Testis (tissue), 3 donors: ENCODE results near the gene BACH2. TPM values are rescaled to one million over a fixed set of nuclear protein-coding genes. Genes with fewer than 3 reads are reported as not detected.

Source experiments
- DNase-seq: peaks from one replicate; pipeline ENCODE4 v3.0.0-alpha.2; 2019
- H3K27ac ChIP-seq, 2 donors: fragments of 200-600 bp; sonication (generic); one replicate each; pipeline ENCODE4 v1.5.1; 2019
- H3K27me3 ChIP-seq: fragments of 200-600 bp; sonication (generic); one replicate; pipeline ENCODE4 v1.5.1; 2019
- H3K36me3 ChIP-seq: fragments of 200-600 bp; sonication (generic); one replicate; pipeline ENCODE4 v1.5.1; 2017; ENCODE audit warnings: low read depth; ENCODE audit errors: missing control alignments
- H3K4me1 ChIP-seq: fragments of 200-600 bp; sonication (generic); one replicate; pipeline ENCODE4 v1.5.1; 2019
- H3K4me3 ChIP-seq, 2 donors: fragments of 200-600 bp; sonication (generic); one replicate each; pipeline ENCODE4 v1.5.1; 2017 to 2019
- H3K9me3 ChIP-seq: fragments of 200-600 bp; sonication (generic); one replicate; pipeline ENCODE4 v1.5.1; 2017
- CTCF ChIP-seq, 3 experiments: fragments of 450-650 bp in 2 of 3; fragments of 200-600 bp in 1 of 3; sonication (generic) in 1 of 3; IDR thresholded peaks; one replicate each; pipeline ENCODE4 v1.5.1; 2016 to 2019; ENCODE audit warnings: antibody characterized with exemption in 3 of 3, mild to moderate bottlenecking in 2 of 3, moderate library complexity in 1 of 3
- POLR2A ChIP-seq: fragments of 450-650 bp; IDR thresholded peaks from one replicate; pipeline ENCODE4 v1.6.1; 2017; ENCODE audit warnings: antibody characterized with exemption, mild to moderate bottlenecking, moderate library complexity
- WGBS, 2 donors: methylation state at CpG; one replicate each; pipeline ENCODE4 v1.1.5; 2018; 5-methylcytosine and 5-hydroxymethylcytosine counted together
- intact Hi-C: fragments of 100-400 bp; cut with DNase I; formaldehyde crosslinking; loops from one replicate; pipeline ENCODE4 v1.15.1; 2023; ENCODE audit warnings: low total_unique reads
- polyA plus RNA-seq: library from polyadenylated mRNA; stranded (reverse); fragments of 350-450 nt; fragmentation: Illumina TruSeq; extraction: RNeasy Lipid Tissue Mini Kit (QIAGEN cat#74804); gene quantifications from one replicate; pipeline ENCODE4 v1.2.3, GENCODE V29; 2014; ENCODE audit warnings: low read depth, low replicate concordance; ENCODE audit not compliant: insufficient read depth
- total RNA-seq, 2 donors: library from RNA; depleted of rRNA; stranded (reverse); fragments of >200 nt; gene quantifications; one replicate each; pipeline ENCODE4 v1.2.3, GENCODE V29; 2016

Gene BACH2
- total and polyA plus RNA-seq, 3 donors from 2014 or later = 5.0 to 8.3 (median 6.5) TPM

DNA sequence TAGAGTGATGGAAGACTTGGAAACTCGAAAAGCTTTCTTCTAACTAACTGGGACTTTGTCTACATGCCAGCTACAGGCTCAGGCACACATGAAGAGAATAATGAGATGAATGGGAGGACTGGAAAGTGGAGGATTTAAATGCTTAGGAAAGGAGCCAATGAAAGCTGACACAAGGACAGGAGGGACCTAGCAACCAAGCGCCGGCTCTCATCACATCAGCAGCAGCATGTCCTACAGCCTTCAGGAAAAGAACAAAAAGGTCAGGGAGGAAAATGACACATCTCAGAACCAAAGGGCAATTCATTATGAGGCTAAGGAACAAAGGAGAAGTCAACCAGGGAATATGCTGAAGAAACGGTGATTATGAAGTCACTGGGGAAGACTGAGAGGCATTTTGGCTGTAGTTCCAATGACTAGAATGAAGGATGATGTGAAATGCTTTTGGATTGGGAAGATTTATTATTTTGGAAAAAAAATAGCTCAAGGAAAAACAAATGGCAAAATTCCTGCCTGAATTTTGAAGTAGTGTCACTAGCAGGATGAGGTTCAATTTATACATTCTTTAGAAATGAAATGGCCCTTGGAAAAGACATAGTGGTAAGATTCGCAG is 5.7 kb downstream of the BACH2 start:
- no peaks in the 10 kb centered on the region for H3K36me3 ChIP-seq
- no peaks in the 10 kb centered on the region for H3K27me3 ChIP-seq
- TF ChIP-seq CTCF (IDR thresholded peaks at IDR 0.05) = no peak
- no peak for TF ChIP-seq POLR2A
- intact Hi-C loops = no loop called here
- no peaks in the 10 kb centered on the region for H3K9me3 ChIP-seq
- peaks cover 6% of the 10 kb centered on the region for H3K4me1 ChIP-seq
- WGBS, 2 donors = 80 to 84% methylated on average over 5 of the region's 5 CpGs
- no peak overlapping the region for H3K27ac ChIP-seq
- no peak for DNase-seq
- no peak overlapping the region for H3K4me3 ChIP-seq

DNA sequence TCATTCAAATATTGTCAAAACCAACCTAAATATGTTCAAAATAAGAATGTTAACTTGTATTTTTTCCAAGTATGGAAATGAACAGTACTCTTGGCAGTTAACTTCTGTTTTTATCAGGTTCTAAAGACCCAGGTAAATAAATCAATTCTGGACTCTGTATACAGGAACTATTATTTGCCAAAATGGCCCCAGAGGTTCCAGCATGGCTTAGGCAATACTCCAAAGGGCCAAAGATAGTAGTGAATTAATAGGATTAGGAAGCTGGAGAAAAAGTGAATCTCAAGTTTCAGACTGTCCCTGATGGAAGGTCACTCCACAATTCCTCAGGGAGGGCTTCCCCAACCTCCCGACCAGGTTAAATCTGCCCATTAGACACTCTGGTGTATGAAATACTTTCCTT is 6.7 kb downstream of the BACH2 start:
- H3K27ac ChIP-seq = no peak overlapping the region
- peaks cover 1% of the 10 kb centered on the region for H3K4me1 ChIP-seq
- 86 to 100% methylated on average over 1 of the region's 1 CpG for WGBS, 2 donors
- TF ChIP-seq CTCF (IDR thresholded peaks at IDR 0.05) (no peak), POLR2A (no peak)
- no peaks in the 10 kb centered on the region for H3K27me3 ChIP-seq
- DNase-seq = no peak
- intact Hi-C loops = no loop called here
- H3K9me3 ChIP-seq = no peaks in the 10 kb centered on the region
- no peaks in the 10 kb centered on the region for H3K36me3 ChIP-seq
- H3K4me3 ChIP-seq = no peak overlapping the region

DNA sequence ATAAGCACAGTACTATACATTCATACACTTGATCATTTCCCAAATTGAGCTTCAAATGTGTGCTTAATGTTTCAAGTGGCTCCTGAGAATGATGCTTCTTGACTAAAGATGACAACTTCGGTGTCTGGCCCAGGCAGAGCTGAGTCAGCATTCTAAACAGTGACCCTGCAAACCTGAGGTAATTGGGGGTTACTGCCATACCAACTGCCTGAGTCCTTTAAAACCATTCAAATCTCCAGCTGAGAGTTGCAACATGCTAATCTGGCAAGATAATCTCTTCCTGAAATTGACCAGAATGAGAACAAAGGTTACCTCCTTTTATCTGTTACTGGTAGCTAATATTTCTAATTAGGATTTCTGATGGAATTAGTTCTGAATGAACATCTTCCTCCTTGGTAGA is 8.2 kb downstream of the BACH2 start:
- H3K4me1 ChIP-seq = no peaks in the 10 kb centered on the region
- 70 to 88% methylated on average over 1 of the region's 1 CpG for WGBS, 2 donors

GRCh38 chr6:90286884-90287488 is 9.7 kb downstream of the BACH2 start:
- Histone ChIP-seq H3K36me3 (no peaks in the 10 kb centered on the region), H3K27ac (no peak overlapping the region), H3K9me3 (no peaks in the 10 kb centered on the region), H3K4me3 (no peak overlapping the region), H3K27me3 (no peaks in the 10 kb centered on the region), H3K4me1 (no peaks in the 10 kb centered on the region)
- TF ChIP-seq CTCF (IDR thresholded peaks at IDR 0.05) (peak in 2 of 3 experiments; percentile 33 to 52), POLR2A (no peak)
- intact Hi-C loops = no loop called here
- DNase-seq = peak; percentile 75
- 85 to 86% methylated on average over 4 of the region's 4 CpGs for WGBS, 2 donors

More for the DNA sequence above, 8.2 kb downstream of the BACH2 start:
- H3K9me3 ChIP-seq = no peaks in the 10 kb centered on the region
- H3K27me3 ChIP-seq = no peaks in the 10 kb centered on the region
- TF ChIP-seq CTCF (IDR thresholded peaks at IDR 0.05) = no peak
- intact Hi-C loops = no loop called here
- no peaks in the 10 kb centered on the region for H3K36me3 ChIP-seq
- H3K4me3 ChIP-seq = no peak overlapping the region
- no peak overlapping the region for H3K27ac ChIP-seq
- no peak for DNase-seq
